Vagina (tissue), 2 donors: ENCODE data around the gene KRTAP10-12. TPM values are rescaled to one million over a fixed set of nuclear protein-coding genes. Genes with fewer than 3 reads are reported as not detected.

Source experiments
- DNase-seq, 2 donors: peaks; one replicate each; pipeline ENCODE4 v3.0.0-alpha.2; 2017; ENCODE audit errors: extremely low spot score in 2 of 2
- H3K27ac ChIP-seq: fragments of 200-600 bp; sonication (generic); one replicate; pipeline ENCODE4 v1.5.1; 2019
- H3K27me3 ChIP-seq: fragments of 200-600 bp; sonication (generic); one replicate; pipeline ENCODE4 v1.5.1; 2019
- H3K36me3 ChIP-seq, 2 donors: fragments of 200-600 bp; sonication (generic); one replicate each; pipeline ENCODE4 v1.5.1; 2017 to 2019
- H3K4me1 ChIP-seq: fragments of 200-600 bp; sonication (generic); one replicate; pipeline ENCODE4 v1.5.1; 2019
- H3K4me3 ChIP-seq, 2 donors: fragments of 200-600 bp; sonication (generic); 1 replicate in 1 of 2; 2 replicates in 1 of 2; pipeline ENCODE4 v1.5.1; 2016 to 2019
- H3K9me3 ChIP-seq: fragments of 200-600 bp; sonication (generic); one replicate; pipeline ENCODE4 v1.5.1; 2019
- CTCF ChIP-seq, 3 experiments: fragments of 450-650 bp in 2 of 3; fragments of 200-600 bp in 1 of 3; sonication (generic) in 1 of 3; IDR thresholded peaks; one replicate each; pipeline ENCODE4 v1.5.1; 2017 to 2019; ENCODE audit warnings: antibody characterized with exemption in 3 of 3, mild to moderate bottlenecking in 2 of 3, moderate library complexity in 2 of 3
- POLR2A ChIP-seq, 2 donors: fragments of 450-650 bp; IDR thresholded peaks; one replicate each; pipeline ENCODE4 v1.6.1; 2017; ENCODE audit warnings: antibody characterized with exemption in 2 of 2, mild to moderate bottlenecking in 2 of 2, moderate library complexity in 2 of 2
- POLR2AphosphoS5 ChIP-seq, 2 donors: sonication (generic); formaldehyde crosslinking; IDR thresholded peaks; one replicate each; pipeline ENCODE4 v1.9.0; 2017; ENCODE audit warnings: antibody characterized with exemption in 2 of 2, mild to moderate bottlenecking in 2 of 2, low read depth in 1 of 2; ENCODE audit not compliant: insufficient read depth in 1 of 2
- intact Hi-C: fragments of 100-400 bp; cut with DNase I; formaldehyde crosslinking; loops from one replicate; pipeline ENCODE4 v1.15.1; 2023
- total RNA-seq: library from RNA; depleted of rRNA; stranded (reverse); fragments of >200 nt; gene quantifications from one replicate; pipeline ENCODE4 v1.2.3, GENCODE V29; 2016

The KRTAP10-12 gene
- total RNA-seq, 1 donor from 2014 or later, result not detected

DNA sequence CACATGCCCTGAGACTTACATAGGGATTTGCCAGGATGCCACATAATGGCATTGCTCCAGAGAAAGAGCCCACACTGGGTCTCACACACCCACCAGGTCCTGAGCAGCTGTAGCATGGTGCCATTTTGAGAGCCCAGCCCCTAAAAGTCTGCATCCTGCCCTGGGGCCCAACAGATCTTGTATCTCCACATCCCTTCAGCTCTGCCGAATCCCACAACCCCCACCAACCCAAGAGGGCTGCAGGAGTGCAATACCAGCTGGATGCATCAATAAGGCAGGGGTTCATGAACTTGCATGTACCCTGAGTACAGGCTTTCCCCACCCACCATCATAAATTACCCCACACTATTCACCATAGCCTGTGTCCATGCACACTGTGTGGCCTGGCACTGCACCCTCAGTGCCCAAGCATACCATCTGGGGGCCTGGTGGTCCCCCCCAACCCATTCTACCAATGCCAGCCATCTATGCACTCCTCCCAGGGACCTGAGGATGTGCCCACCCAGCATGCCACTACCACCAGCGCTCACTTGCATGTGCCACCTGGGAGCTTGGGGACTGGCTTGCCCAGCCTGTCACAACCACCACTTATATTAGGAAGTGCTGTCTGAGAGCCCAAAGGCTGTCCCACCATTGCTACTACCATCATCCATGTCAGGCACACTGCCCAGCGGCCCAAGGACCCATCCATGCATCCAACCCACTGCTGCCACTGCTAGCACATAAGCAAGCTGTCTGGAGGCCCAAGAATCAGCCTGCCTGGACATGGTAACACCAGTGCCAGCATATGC is 26.1 kb upstream of the KRTAP10-12 start:
- no peak for DNase-seq
- no peaks in the 10 kb centered on the region for H3K4me1 ChIP-seq
- H3K27me3 ChIP-seq, result no peaks in the 10 kb centered on the region
- intact Hi-C loops, result no loop called here
- no peak overlapping the region for H3K4me3 ChIP-seq
- no peak overlapping the region for H3K27ac ChIP-seq
- no peaks in the 10 kb centered on the region for H3K9me3 ChIP-seq
- no peaks in the 10 kb centered on the region for H3K36me3 ChIP-seq
- TF ChIP-seq POLR2AphosphoS5 (IDR thresholded peaks at IDR 0.05; ENCODE audit: insufficient read depth in 1 of 2, low read depth in 1 of 2), result no peak
- TF ChIP-seq POLR2A (IDR thresholded peaks at IDR 0.05), result no peak
- TF ChIP-seq CTCF (IDR thresholded peaks at IDR 0.05), result no peak

- intact Hi-C loops, result no loop called here
- TF ChIP-seq CTCF (IDR thresholded peaks at IDR 0.05) (no peak), POLR2AphosphoS5 (IDR thresholded peaks at IDR 0.05; ENCODE audit: insufficient read depth in 1 of 2, low read depth in 1 of 2) (no peak), POLR2A (IDR thresholded peaks at IDR 0.05) (no peak)
- Histone ChIP-seq H3K36me3 (no peaks in the 10 kb centered on the region), H3K27me3 (no peaks in the 10 kb centered on the region), H3K4me3 (no peak overlapping the region), H3K9me3 (no peaks in the 10 kb centered on the region), H3K4me1 (no peaks in the 10 kb centered on the region), H3K27ac (no peak overlapping the region)
- no peak for DNase-seq
Measured at GRCh38 chr21:44671911-44672310, 25.1 kb upstream of the KRTAP10-12 start.

DNA sequence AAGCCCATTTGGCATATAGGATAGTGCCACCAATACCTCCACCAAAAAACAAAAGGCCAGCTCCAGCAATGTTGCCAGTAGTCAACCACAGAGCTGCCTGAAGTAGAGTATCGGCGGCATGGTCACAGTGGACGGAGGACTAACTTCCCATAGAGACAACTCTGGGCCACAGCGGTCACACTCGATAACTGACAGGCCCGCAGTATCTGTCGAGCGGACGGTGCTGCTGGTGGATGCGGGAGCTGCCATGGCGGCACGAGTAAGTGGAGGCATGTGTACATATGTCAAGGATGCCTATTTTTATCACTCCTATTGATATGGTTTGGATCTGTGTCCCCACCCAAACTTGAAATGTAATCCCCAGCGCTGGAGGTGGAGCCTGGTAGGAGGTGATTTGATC is 19.1 kb upstream of the KRTAP10-12 start:
- DNase-seq, result peak in 1 of 2 donors; percentile 60
- no peak for TF ChIP-seq CTCF (IDR thresholded peaks at IDR 0.05)
- TF ChIP-seq POLR2A (IDR thresholded peaks at IDR 0.05), result no peak
- TF ChIP-seq POLR2AphosphoS5 (IDR thresholded peaks at IDR 0.05; ENCODE audit: insufficient read depth in 1 of 2, low read depth in 1 of 2), result no peak
- H3K27ac ChIP-seq, result no peak overlapping the region
- no peaks in the 10 kb centered on the region for H3K27me3 ChIP-seq
- no peaks in the 10 kb centered on the region for H3K36me3 ChIP-seq
- no peaks in the 10 kb centered on the region for H3K9me3 ChIP-seq
- no peaks in the 10 kb centered on the region for H3K4me1 ChIP-seq
- no peak overlapping the region for H3K4me3 ChIP-seq
- intact Hi-C loops, result no loop called here

DNA sequence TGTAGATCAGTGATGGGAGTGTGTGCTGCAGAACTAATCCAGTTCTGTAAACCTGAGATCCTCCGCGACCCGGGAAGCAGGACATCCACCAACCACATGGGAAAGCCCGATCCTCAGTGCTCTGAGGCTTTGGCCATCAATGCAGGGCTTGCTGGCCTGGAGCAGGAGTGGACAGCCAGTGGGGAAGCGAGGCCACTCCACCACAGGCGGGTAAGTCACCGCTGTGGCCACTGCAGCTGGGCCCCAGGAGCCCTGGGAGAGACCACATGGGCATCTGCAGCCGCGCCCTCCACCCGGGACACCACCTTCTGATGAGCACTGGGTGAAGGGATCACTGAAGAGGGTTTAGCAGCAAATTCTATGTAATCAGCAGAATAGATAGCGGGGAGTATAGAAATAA is 15.8 kb upstream of the KRTAP10-12 start:
- Histone ChIP-seq H3K4me3 (no peak overlapping the region), H3K36me3 (no peaks in the 10 kb centered on the region), H3K27ac (no peak overlapping the region), H3K27me3 (no peaks in the 10 kb centered on the region), H3K4me1 (no peaks in the 10 kb centered on the region), H3K9me3 (no peaks in the 10 kb centered on the region)
- intact Hi-C loops, result no loop called here
- peak in 1 of 2 donors; percentile 32 for DNase-seq
- no peak for TF ChIP-seq POLR2AphosphoS5 (IDR thresholded peaks at IDR 0.05; ENCODE audit: insufficient read depth in 1 of 2, low read depth in 1 of 2)
- no peak for TF ChIP-seq CTCF (IDR thresholded peaks at IDR 0.05)

- Histone ChIP-seq H3K27ac (no peak within 1 kb of the TSS), H3K9me3 (no peaks in the 10 kb centered on the region), H3K4me3 (no peak within 1 kb of the TSS), H3K4me1 (no peaks in the 10 kb centered on the region), H3K36me3 (no peaks in the 10 kb centered on the region), H3K27me3 (no peaks in the 10 kb centered on the region)
- TF ChIP-seq POLR2A (IDR thresholded peaks at IDR 0.05) (no peak), CTCF (IDR thresholded peaks at IDR 0.05) (no peak), POLR2AphosphoS5 (IDR thresholded peaks at IDR 0.05; ENCODE audit: insufficient read depth in 1 of 2, low read depth in 1 of 2) (no peak)
- DNase-seq, result peak; percentile 37 to 87
- intact Hi-C loops, result no loop called here
Measured at GRCh38 chr21:44681861-44682579, 15.0 kb upstream of the KRTAP10-12 start, which contains the start of gene KRTAP12-1. Gene KRTAP12-1, minus strand, starts transcription at chr21:44682163. Its CDS starts 40 bp downstream, at chr21:44682123.
